Measurements from ENCODE around the gene PRKCZ.

GRCh38 chr1:2070800-2071530, 20.8 kb downstream of the PRKCZ start:
- TF ChIP-seq EZH2 (IDR thresholded peaks at IDR 0.05; ENCODE audit: insufficient read depth, poor library complexity, severe bottlenecking) (no peak), EZH2phosphoT487 (IDR thresholded peaks at IDR 0.05; ENCODE audit: insufficient read depth, low read depth) (no peak)

All from GM23248 (cell line).